NCI-H526 (cell line): Measurements from ENCODE around the gene PGGHG.
"Not testable (repeated sequence)": the region's sequence is repeated elsewhere in the genome, so short reads cannot be mapped to it uniquely, and the experiment has no call there.

Source experiments
- DNase-seq, 2 experiments: peaks; one replicate each; lab custom pipeline; 2025; lab: John Stamatoyannopoulos, UW

The PGGHG gene

DNA sequence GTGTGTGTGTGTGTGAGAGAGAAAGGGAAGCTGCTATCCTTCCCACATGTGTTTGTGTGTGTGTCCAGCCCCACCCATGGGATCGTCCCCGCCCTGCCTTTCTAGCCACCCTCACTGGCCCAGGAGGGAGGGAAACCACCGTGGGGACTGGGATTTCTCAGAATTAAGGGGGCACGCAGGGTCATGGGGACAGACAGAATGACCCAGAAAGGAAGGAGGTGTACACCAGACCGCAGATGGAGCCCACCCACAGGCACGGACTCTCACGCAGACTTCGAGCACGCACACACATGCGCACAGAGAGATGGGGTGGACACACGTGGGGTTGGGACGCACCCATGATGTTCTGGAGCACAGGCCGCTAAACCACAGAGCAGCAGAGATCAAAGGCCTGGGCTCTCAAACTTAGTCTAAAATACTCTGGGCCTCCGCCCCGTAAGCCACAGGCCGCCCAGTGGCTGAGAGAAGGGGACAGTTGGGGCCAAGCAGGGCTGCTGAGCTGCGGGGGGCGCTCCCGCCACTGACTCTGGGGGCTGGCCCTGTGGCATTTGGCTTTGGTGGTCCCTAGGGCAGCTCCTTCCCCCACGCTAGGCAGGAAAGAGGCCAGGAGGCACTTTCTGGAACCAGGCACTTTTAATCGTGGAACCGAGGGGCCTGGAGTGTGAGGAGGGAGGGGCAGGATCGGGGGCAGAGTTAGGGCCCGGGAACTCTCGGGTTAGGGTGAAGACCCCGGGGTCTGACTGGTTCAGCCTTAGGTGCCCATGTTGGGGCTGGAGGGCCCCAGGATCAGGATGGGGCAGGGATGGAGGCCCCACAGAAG lies 8.9 kb downstream of the PGGHG start:
- DNase-seq: no peak

DNA sequence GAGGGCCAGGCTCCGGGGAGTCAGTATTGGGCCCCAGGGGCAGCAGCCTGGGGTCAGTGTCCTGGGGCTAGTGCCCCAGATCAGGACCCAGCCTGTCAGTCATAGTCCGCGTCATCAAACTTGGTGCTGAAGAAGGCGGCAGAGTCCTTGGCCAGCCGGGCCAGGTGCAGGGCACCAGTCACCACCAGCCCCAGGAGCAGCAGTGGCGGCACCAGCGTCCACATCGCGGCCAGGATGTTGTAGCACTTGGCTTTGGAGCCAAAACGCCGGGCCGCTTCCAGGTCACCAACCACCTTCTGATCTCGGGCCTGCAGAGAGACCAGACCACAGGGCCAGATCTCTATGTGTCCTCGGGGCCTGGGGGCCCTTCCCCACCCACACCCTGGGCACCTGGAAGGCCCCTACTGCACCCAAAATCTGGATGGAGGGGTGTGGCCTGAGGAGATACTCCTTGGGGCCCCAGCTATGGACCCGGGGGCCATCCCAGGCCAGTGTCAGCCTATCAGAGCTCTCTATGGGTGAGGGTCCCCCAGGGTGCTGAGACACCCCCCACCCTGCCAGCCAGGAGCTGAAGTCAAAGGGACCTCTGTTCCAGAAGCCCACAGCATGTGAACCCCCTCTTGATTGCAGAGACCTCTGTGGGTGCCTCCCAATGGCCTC lies 9.6 kb downstream of the PGGHG start:
- no peak for DNase-seq

DNA sequence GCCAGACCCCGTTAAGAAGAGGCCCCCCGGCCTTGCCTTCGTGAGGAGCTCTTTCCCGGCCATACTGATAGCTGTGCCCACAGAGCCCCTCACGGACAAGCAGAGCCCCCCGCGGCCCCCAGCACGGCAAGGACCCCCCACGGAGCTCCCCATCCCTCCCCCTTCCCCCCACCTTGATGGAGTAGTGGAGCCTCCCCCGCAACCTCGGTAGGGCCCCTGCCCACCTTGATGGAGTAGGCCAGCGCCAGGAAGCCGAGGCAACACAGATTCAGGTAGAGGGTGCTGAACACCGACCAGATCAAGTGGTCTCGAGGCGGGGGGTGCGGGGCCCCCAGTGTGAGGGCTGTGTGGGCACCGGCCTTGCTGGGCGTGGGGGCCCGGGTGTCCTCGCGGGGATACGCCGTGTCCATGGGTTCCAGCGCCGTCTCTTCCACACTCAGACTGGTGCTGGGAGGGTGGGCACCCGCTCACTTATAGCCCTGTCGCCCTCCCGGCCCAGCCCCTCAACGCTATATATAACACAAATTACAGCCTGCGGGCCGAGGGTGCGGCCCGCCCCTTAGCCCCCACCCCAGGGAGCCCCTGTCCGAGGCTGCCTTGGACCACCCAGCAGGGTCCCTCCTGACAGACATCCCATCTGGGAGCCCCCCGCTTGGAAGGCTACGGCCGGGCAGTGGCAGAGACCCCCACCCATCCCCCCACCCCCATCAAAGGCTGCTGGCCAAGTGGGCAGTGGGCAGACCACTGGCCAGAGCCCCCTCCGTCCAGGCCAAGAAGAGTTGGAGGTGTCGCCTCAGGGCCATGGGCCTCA lies 10.4 kb downstream of the PGGHG start, which contains the start of gene IFITM5:
IFITM5 (minus strand) TSS at position 446 of the 811 bp plus-strand sequence; CDS start at position 410, 36 bp downstream.
- no peak for DNase-seq

DNA sequence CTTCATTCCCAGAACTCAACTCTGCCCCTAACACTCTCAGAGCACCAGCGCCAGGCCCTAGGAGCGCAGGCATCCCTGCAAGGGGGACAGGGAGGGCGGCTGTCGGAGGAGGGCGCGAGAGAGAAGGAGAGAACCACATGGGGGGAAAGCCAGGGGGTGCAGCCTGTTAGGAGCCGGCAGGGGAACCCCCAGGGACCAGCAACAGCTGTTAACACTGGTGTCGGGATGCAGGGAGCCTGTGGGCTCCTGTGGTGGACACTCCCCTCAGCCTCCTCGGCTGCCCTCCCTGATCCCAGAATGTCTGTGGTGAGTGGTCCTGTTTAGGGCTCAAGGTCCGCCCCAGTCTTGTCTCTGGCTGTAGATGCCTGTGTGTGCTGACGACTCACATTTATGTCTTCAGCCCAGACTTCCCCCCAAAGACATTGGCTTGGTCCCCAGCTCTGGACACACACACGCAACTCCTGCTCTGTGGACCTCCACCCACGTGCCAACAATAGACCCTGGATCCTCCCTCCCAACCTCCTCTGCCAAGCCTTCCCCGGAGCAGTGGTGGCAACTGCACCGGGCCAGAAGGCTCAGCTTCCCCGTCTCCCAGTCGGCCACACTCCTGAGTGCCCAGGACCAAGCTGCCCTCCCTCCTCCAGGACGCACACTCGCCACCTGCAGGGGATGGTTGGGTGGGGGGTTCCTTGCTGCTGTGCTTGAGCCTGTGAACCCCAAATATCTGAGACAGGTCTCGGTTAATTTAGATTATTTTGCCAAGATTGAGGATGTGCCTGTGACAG lies 11.2 kb downstream of the PGGHG start:
- DNase-seq: peak in 1 of 2 experiments; percentile 25

DNA sequence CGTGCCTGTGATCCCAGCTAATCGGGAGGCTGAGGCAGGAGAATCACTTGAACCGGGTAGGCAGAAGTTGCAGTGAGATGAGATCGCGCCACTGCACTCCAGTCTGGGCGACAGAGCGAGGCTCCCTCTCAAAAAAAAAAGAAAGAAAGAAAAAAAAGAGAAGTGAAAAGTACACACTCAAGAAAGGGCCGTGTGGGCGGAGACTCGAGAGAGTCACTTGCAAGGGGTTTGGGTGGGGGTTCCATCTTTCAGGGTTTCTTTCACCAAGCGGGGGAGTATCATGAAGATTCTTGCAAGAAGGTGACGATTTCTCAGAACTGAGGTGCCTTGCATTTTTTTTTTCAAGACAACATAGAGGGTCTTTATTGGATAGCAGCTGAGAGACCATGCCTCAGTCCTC lies 14.4 kb downstream of the PGGHG start:
- DNase-seq: no peak

DNA sequence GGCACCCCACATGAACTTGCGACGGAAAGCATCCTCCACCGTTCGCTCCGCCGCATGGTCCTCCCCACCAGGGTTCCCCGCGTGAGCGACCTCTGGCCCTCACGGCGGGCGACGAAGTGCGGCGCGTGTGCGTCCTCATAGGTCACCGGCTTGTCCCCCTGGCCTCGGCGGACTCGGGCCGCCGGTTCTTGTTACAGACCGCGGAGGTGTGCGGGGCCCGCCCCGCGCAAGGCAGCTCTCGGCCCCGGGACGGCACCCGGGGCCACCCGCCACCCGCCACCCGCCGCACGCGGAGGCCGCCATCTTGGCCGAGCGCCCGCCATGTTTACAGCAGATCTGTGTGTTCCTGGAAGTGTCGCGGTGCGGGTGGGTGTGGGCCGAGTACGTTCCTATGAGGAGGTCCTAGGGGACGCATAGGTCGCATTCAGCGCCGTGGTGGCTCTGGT lies 15.2 kb downstream of the PGGHG start:
- no peak for DNase-seq

DNA sequence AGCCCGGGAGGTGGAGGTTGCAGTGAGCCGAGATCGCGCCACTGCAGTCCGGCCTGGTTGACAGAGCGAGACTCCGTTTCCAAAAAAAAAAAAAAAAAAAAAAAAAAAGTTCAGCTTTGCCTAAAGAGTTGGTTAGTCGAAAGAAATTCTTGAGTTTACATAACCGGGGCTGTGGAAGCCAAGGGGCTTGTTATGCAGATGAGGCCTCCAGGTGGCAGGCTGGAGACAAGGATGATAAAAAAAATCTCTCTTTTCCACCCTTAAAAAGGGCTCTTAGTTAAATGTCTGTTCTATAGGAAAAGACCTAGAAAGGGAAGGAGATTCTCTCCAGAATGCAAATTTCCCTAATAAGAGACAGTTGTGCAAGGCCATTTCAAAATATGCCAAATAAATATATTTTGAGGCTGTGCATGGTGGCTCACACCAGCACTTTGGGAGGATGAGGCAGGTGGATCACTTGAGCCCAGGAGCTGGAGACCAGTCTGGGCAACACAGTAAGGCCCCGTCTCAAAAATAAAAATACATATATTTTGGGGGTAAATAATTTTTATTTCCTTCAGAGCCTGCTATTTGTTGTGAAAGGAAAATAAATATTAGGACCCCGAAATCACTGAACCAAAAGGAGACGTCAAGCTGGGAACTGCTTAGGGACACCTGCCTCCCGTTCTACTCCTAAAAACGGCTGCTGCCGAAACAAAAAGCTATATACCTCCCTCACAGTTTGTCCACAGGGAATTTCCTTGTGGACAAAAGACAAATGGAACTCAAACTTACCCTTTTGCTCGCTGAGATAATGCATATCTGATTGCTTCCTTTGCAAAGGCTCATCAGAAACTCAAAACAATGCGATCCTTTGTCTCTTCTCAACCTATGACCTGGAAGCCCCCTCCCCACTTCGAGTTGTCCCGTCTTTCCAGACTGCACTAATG lies 16.3 kb downstream of the PGGHG start:
- peak in 1 of 2 experiments; percentile 38 for DNase-seq

DNA sequence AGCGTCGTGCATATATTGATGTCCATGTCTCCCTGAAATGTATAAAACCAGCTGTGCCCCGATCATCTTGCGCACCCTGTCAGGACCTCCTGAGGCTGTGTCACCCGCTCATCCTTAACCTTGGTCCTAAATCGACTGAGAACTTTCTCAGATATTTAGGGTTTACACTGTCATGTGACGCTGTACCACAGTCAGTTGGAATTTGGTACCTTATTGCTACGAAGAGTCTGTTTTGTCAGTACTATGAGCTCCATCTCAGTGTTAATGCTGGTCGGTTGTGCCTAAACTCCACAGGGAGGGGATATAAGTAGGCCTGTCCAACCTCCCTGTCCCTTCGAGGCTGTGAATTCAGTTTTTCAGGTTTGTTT lies 16.9 kb downstream of the PGGHG start:
- DNase-seq: no peak

DNA sequence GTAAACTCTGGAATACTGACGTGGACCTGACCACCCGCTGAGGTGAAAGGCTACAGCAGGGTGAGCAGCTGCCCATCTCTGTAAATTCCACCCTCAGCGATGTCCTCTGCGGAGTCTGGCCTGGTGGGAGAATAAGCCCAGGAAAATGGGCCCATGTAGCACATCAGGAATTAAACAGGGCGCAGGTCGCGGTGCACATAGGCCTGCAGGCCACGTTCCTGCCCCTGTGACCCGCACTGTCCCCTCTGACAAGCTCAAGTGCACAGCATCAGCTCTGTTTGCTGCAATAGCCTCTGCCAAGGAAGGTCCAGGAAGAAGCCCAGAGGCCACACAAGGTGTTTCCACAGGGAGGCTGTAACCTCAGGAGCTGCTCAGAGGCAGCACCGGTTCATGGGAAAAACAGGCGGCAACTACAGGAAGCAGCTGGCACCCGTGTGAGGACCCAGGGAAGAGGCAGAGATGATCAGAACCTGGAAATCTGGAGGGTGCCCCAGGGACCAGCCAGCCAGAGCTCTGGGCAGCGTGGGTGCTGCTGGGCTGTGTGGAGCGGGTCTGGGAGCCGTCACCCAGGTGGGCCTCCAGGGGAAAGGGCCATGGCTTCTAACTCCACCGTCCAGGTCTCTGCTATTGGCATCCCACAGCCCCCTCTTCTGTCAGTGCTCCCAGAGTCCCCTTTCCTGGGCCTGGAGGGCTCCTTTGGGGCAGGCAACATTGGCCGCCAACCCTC lies 17.9 kb downstream of the PGGHG start:
- DNase-seq: no peak

DNA sequence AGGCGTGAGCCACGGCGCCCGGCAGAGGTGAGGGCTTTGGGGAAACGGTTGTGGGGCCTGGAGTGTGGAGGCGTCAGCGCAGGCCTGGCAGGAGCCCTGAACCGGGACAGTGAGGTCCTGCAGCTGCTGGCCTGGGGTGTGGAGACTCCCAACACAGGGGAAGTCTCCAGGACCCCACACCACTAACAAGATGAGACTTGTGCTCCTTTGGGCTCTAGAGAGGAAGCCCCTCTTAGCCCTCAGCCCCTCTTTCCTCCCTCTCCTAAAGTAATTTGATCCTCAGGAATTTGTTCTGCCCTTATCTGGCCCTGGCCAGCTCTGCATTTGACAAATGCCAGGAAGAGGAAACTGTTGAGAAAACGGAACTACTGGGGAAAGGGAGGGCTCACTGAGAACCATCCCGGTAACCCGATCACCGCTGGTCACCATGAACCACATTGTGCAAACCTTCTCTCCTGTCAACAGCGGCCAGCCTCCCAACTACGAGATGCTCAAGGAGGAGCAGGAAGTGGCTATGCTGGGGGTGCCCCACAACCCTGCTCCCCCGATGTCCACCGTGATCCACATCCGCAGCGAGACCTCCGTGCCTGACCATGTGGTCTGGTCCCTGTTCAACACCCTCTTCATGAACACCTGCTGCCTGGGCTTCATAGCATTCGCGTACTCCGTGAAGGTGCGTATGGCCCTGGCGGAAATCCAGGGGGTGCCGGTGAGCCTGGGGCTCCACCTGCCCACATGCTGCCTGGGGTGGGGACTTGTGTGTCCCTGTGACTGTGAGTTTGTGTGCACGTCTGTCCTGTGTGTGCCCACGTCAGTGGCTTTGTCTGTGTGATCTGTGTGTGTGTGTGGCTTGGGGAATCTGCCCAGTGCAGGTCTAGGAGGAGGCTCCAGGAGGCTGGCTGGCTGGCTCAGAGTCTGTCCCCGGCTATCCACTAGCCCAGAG lies 19.1 kb downstream of the PGGHG start, which contains the start of gene IFITM2:
IFITM2 (plus strand) TSS at position 51 of the 943 bp plus-strand sequence; CDS start at position 428, 377 bp downstream.
- DNase-seq: not testable (repeated sequence)

DNA sequence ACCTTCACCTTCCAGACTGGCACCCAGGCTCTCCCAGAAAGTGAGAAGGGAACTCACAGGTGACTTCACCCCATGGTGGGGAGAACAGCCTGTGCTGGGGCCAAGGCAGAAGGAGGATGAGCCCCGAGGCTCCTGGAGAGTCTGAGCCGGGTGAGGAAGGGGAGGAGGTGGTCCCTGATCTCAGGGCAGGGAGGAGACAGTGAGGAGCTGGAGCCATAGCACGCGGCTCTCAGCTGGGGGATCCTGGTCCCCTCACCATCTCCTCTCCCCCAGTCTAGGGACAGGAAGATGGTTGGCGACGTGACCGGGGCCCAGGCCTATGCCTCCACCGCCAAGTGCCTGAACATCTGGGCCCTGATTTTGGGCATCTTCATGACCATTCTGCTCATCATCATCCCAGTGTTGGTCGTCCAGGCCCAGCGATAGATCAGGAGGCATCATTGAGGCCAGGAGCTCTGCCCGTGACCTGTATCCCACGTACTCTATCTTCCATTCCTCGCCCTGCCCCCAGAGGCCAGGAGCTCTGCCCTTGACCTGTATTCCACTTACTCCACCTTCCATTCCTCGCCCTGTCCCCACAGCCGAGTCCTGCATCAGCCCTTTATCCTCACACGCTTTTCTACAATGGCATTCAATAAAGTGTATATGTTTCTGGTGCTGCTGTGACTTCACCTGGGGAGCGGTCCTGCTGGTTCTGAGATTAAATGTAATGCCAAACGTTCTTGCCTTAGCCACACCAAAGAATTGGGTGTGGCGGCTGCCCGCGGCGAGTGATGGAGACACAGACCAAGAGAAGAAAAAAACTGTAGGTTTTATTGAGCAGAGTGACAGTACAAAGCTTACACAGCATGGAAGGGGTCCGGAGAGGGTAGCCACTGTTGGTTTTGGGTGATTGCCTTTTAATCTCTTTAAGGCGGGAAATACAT lies 20.1 kb downstream of the PGGHG start:
- DNase-seq: not testable (repeated sequence)

DNA sequence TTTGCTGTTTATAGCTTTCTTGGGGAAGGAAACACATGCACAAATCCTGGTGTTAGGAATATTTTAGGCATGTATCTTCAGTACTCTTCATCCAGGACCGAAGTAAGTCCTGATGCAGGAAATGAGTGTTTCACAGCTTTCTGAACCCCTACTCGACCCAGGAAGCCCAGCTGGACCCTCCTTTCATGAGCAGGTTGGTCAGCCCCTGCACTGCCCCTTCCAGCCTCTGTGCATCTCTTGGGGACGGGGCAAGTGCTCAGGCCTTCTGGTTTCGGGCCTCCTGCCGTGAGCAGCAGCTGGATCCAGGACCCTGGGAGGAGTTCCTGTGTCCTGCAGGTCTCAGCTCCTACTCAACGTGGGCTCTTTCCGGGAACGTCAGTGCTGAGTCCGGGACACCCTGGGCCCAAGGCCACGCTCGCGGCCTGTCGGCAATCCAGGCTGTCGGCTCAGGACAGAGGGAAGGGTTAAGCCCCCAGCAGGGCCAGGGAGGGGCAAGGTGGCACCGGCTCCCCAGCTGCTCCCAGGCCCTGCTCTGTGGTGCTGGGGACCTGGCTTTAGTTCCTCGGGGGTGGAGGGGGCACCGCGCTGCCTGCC lies 21.1 kb downstream of the PGGHG start:
- not testable (repeated sequence) for DNase-seq

DNA sequence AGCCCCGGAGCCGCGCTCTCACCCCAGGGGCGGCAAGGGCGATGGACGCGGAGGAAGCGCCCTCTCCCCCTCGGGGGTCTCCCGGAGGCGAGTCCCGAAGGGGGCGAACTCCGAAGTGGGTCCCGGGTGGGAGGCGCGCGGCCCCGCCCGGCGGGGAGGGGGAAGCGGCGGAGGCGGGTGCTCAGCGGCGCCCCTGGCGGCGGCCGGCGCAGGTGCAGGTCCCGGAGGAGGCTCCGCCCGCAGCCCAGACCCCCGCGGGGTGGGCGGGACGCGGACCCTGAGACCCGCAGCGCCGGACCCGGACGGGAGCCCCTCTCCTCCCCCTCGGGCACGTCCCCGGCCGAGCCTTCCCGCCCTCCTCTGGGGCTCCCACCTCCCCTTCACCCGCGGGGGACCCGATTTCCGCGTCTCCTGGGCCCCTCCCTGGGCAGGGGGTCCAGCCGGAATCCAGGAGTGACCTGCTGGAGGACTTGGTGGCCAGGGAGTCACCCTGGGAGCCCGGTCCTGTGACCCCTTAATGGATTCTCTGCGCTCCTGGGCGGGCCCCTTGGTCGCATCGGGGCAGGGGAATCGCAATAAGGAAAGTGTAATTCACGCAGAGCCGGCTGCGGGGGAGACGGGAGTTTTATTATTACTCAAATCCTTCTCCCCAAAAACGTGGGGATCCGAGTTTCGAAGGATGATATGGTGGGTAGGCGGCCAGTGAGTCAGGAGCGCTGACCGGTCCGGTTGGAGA lies 22.3 kb downstream of the PGGHG start:
- DNase-seq: not testable (repeated sequence)

DNA sequence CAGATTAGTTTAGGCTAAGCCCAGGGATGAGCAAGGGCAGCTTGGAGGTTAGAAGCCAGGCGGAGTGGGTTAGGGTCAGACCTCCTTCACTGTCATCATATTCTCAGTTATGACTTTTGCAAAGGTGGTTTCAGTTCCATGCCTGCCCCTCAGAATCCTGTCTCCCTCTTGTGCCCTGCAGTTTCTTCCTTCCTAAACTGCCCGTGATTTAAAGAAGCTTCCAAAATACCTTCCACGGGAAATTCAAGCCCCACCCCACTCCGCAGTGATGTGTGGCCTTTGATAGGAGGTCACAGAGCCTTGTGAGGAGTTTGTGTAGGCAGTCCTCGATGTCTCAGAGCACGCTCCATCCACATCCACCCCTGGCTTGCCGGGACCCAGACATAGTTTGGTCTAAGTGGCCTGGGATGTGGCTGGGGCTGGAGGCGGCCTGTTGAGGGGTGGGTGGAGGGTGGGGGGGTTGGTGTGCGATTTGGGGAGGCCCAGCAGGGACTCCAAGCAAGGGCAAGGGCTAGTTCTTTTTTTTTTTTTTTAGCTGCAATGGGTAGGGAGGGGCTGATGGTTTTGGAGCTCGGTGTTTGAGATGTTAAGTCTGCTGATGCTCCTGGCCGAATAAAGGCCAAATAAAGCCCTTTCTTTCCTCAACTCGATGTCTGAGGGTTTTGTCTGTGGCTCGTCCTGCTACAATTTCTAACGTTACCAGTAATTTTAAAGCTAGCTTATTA lies 23.3 kb downstream of the PGGHG start:
- DNase-seq: no peak

DNA sequence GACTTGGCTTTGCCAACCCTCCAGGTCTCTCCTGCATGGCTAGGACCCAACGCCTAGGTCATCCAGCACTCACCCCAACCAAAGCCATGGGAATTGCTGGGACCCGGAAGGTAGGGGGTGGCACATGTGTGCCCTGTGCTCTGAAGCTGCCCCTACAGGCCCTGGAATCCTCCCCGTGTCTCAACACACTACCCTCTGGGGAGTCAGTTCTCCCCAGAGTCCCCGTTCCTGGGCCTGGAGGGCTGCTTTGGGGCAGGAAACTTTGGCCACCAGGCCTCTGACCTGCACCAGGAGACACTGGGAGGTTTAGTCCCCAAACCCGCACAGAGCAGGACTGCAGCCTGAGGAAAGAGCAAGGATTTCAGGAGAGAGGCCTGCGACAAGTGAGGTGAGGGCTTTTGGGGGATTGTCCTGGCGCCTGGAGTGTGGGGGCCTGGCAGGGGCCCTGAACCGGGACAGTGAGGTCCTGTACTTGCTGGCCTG lies 24.4 kb downstream of the PGGHG start:
- DNase-seq: no peak
